Measurements from ENCODE around the gene DSEL.

DNA sequence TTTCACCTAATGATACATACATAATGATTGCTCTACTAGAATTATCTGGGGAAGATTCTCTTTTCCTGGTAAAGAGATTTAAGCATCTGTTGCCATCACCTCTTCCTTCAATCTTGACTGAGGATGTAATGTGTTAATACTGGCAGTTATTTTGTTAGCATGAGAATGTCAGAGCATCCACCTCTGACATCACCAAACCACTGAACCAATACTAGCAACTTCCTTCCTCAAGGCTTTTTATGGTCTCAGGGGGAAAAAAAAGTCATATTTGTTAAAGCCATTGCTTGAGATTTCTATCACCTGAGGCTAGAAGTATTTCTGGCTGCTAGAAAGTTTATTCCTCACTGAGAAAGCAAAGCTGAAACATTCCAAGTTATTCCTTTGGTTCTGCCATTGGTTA lies 48.5 kb downstream of the DSEL start:
- TF ChIP-seq, protein P1, sequence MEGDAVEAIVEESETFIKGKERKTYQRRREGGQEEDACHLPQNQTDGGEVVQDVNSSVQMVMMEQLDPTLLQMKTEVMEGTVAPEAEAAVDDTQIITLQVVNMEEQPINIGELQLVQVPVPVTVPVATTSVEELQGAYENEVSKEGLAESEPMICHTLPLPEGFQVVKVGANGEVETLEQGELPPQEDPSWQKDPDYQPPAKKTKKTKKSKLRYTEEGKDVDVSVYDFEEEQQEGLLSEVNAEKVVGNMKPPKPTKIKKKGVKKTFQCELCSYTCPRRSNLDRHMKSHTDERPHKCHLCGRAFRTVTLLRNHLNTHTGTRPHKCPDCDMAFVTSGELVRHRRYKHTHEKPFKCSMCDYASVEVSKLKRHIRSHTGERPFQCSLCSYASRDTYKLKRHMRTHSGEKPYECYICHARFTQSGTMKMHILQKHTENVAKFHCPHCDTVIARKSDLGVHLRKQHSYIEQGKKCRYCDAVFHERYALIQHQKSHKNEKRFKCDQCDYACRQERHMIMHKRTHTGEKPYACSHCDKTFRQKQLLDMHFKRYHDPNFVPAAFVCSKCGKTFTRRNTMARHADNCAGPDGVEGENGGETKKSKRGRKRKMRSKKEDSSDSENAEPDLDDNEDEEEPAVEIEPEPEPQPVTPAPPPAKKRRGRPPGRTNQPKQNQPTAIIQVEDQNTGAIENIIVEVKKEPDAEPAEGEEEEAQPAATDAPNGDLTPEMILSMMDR (IDR thresholded peaks at IDR 0.05; ENCODE audit: insufficient read depth, low read depth, low read length), result no peak
- no peak for TF ChIP-seq EZH2 (IDR thresholded peaks at IDR 0.05; ENCODE audit: insufficient read depth, low read length)
